GM19397 (cell line): ENCODE results near the gene GPA33.

Source experiments
- ATAC-seq: cut with Tn5 transposase; IDR thresholded peaks from one replicate; pipeline ENCODE4 v1.9.1; 2021; ENCODE audit warnings: mild to moderate bottlenecking, moderate library complexity; ENCODE audit not compliant: unreplicated experiment

GPA33 gene, protein sequence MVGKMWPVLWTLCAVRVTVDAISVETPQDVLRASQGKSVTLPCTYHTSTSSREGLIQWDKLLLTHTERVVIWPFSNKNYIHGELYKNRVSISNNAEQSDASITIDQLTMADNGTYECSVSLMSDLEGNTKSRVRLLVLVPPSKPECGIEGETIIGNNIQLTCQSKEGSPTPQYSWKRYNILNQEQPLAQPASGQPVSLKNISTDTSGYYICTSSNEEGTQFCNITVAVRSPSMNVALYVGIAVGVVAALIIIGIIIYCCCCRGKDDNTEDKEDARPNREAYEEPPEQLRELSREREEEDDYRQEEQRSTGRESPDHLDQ

DNA sequence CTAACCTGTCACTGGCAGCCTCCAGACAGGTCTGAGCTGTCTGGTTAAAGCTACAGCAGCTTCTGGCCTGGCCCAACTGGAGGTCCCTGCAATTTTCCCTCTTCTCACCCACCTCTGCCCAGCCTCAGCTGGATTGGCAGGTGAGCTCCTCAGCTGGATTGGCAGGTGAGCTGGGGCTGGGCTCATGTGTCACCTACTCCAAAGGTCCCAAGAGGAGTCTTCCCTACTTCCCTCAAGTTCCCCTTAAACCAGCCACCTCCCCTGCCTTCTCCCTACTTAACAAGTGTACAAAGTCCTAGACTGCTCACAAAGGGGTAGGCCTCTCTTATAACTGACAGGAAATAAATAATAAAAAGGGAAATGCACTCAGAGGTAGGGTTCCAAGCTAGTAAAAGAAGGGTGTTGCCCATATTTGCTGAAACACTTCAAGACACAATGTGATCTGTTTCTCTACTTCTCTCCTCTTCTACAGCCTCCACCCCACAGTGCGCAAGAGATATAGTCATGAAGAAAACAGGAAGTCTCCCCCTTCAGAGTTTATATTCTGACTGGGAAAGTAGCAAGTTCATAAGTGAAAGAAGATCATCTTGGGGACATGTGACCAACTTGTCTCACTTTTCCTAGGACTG lies at the start of gene GPA33:
Gene GPA33 (minus strand): TSS at position 64 of the 629 bp plus-strand sequence. CDS start 90 bp downstream, outside the sequence.
- no peak for ATAC-seq

DNA sequence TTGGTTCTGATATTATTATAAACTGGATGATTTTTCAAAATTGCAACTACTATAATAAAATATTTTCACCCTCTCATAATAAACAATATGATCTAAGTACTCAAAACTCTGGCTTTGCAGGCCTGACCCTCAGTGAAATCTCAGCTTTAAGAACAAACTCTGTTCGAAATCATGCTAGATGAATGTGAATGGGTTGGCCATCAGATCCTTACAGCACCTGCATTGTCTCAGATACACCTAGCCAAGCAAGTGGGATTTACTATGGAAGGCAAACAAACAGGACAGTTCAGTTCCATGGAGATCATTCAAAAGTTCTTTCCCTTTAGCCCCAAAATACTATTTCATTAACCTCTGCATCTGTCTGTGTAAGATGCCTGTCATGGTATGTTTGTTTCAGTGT lies 48.5 kb upstream of the GPA33 start:
- no peak for ATAC-seq

DNA sequence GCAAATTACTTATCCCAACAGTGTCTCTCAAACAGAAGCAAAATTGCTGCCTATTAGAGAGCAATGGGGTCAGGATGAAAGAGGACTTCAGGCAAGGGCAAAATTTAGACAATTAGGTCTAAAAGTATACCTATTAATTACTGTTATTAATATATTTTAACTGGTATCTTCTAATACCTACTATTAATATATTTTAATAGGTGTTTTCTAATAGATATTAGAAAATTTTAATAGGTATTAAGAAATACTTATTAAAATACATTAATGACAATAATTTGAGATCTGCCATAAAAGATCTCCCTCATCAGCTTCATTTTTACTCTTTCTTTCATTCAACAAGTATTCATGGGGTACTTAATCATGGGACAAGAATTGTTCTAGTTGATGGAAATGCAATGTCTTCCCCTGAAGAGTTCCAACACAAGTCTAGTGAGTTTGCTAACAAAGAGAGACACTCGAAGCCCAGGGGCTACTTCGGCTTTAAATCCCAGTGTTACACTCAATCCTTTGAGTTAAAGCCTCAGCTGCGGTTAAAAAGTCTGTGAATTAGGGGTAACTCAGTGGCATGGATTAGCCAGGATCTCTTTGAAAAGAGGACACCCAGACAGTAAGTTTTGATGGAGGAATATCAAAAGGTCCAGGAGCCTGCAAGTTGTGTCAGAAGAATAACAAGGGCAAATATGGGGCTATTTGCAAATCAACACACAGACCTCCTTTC lies 47.8 kb upstream of the GPA33 start:
- no peak for ATAC-seq

DNA sequence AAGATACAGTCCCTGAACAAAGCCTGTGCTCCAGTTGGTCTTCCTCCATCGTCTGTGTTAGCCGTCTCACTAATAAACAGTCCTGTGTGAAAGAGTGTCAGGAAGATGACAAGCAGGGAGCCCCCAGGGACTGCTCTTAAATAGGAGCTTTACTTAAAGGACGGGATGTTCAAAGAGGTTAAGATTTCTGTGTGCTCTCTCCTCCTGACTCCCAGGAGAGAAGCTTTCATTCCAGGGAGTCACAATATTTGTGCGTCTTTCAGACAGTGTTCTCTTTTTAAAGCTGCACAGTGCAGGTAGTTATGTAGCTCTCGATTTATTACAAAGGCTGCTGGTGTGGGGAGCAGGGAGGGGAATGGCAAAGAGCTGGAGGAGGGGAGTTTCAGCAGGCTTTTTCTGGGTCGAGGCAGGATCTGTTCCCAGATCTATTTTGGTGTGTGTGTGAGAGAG lies 47.2 kb upstream of the GPA33 start:
- ATAC-seq: no peak

DNA sequence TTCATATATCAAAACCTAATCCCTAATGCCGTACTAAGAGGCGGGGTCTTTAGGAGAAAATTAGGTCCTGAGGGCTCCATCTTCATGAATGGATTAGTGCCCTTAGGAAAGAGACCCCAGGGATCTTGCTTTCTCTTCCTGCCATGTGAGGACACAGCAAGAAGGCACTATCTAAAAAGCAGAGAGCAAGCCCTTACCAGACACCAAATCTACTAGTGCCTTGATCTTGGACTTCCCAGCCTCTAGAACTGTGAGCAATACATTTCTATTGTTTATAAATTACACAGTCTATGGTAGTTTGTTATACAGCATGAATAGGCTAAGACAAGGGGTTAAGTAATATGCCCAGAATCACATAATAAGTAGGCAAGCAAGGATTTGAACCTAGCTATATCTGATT lies 46.6 kb upstream of the GPA33 start:
- no peak for ATAC-seq

DNA sequence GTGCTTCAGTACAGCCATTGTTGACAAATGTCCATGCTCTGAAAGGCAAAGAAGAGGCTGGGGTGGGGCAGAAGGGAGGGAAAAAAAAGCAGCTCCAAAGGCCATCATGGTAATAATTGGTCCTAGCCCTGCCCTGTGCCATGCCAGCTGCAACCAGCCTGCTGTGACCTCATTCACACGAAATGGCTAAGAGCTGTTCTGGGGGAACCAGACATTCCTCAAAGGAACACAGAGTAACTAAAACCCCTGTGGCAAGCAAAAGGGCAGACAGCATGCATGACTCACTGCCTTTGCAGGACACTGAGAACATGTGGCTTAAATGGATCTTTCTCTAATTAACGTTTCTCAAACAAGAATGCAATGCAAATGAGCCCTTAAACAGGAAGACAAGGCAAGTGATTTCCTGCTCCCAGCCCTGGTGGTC lies 46.0 kb upstream of the GPA33 start:
- ATAC-seq: no peak

DNA sequence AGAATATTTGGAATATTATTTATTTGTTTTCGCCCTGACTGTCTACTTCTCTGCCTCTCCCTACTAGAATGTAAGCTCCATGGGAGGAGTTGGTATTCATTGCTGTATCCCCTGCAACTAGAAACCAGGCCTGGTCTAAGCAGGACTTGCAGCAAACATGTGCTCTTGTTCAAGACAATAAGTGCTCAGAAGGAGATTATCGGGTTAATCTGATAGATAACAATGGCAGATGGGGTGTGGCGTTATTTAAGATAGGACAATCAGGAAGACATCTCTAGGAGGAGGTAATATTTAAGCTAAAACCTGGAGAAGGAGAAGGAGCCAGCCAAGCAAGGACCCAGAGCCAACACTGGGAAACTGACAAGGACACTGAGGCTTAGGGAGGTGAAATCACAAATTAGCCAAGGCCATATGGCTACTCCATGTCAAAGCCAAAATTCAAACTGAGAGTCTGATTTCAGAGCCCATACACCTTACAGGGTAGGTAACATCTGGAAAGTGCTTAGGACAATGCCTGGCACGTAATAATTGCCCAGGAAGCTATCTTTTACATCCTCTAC lies 45.2 kb upstream of the GPA33 start:
- ATAC-seq: no peak

DNA sequence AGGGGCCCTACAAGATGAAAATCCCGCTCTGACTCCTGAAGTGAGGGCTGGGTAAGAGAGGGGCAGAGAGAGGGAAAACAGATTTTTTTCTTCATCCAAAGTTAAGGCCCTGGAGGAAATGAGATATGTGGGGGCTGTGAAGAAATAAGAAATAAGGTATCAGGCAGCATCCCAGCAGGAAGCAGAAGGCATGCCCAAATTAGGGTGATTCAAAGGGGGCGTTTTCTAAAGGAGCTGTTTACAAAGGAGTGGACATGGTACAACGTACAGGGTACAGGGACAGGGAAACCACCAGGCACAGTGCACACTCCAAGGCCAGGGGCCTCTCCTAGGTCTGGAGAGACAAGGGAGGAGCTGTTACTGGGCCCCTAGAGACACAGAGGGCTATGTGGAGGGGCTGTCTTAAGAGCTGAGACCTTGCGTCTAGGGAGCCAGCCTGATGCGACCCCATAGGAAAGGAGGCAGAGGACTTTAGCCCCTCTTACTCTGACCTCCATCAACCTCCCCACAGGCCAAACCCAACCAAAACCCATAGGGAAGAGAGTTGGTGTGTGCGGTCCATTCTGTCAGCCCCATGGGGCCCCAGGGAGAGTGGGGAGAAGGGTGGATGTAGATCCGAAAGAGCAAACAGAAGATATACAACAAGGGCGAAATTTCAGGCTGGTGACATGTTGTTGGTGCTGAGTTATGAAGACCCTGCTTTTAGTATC lies 42.3 kb upstream of the GPA33 start:
- ATAC-seq: no peak

DNA sequence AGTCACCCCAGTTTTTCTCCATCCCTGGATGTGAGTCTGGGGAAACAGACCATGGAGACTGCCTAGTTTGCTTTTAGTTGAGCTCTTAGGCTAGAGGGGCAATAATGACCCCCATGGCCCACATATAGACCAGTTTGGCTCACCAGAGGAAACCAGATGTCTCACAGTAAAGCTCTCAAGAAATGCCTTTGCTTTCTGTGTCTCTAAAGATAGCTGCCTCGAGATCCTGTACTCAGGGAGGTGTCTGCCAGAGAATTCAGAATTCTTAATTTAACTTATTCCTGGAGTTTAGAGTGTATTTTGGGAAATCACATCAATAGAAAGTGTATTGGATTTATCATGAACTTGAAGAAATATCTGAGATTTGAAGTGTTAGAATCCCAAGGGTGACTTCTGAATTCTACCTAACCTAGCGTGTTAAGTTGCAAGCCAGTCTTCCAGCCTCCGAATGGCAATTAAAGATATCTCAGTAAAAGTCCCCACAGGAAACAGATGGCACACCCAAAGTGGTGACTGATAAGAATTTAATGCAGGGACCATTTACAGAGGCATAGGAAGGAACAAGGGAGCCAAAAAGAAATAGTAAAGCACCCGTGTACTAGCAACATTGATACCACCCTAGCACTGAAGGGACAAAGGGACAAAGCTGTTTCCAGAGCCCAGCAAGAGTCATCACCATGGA lies 40.8 kb upstream of the GPA33 start:
- ATAC-seq: no peak

DNA sequence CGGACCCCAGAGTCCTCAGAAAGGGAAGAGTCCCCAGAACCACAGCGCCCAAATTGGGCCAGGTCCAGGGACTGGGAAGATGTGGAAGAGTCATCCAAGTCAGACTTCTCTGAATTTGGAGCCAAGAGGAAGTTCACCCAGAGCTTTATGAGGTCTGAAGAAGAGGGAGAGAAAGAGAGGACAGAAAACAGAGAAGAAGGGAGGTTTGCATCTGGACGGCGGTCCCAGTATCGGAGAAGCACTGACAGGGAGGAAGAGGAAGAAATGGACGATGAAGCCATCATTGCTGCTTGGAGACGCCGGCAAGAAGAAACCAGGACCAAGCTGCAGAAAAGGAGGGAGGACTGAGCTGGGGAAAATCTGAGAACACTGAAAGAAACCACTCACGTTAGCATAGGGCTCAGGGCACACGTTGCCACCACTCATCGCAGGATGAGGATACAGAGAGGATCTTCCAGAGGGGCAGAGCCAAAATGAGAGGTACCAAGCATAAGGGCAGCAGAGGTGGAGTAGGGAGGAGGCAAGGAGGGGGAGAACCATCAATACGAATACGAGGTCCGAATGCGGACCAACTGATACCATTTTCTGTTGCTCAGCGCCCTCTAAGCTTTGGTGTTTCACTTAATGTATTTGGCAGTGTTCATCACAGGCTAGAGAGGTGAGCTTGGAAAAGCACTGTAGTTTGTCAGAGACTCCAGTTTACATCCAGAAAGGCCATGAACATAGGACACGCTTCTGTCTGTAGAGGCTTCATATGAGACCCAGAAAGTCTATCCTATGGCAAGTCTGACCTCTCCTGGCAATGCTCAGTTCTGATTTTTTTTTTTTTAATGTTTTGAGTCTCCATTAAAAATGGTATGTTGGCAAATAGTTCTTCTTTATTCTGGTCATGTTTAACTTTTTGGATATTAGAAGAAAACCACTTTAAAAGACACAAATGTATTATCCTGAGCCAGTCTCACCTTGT lies 38.4 kb upstream of the GPA33 start:
- ATAC-seq: no peak

DNA sequence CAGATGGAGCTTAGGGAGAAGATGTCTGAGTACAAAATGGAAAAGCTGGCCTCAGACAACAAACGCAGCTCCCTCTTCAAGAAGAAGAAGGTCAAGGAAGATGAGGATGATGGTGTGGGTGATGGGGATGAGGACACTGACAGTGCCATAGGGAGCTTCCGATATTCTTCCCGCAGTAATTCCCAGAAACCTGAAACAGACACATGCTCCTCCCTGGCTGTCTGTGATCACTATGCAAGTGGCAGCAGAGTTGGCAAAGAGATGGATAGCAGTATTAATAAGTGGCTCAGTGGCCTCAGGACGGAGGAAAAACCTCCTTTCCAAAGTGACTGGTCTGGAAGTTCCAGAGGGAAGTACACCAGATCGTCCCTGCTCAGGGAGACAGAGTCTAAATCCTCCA lies 37.5 kb upstream of the GPA33 start:
- ATAC-seq: no peak

DNA sequence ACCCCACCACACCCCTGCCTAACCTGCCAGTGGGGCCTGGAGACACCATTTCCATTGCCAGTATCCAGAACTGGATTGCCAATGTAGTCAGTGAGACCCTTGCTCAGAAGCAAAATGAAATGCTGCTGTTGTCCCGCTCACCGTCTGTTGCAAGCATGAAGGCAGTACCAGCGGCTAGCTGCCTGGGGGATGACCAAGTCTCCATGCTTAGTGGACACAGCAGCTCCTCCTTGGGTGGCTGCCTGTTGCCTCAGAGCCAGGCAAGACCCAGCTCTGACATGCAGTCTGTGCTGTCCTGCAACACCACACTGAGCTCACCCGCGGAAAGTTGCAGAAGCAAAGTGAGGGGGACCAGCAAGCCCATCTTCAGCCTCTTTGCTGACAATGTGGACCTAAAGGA lies 37.1 kb upstream of the GPA33 start:
- ATAC-seq: no peak

DNA sequence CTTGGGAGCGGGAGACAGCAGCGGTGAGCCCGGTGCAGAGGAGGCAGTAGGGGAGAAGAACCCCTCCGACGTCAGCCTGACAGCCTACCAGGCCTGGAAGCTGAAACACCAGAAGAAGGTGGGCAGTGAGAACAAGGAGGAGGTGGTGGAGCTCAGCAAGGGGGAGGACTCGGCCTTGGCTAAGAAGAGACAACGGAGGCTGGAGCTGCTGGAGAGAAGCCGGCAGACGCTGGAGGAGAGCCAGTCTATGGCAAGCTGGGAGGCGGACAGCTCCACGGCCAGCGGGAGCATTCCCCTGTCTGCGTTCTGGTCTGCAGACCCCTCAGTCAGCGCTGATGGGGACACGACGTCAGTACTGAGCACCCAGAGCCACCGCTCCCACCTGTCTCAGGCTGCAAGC lies 36.6 kb upstream of the GPA33 start:
- no peak for ATAC-seq

DNA sequence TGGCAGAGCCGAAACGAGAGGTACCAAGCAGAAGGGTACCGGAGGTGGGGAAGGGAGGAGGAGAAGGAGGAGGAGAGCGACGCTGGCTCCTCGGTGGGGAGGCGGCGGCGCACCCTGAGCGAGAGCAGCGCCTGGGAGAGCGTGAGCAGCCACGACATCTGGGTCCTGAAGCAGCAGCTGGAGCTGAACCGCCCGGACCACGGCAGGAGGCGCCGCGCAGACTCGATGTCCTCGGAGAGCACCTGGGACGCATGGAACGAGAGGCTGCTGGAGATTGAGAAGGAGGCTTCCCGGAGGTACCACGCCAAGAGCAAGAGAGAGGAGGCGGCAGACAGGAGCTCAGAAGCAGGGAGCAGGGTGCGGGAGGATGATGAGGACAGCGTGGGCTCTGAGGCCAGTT lies 36.1 kb upstream of the GPA33 start:
- ATAC-seq: no peak

DNA sequence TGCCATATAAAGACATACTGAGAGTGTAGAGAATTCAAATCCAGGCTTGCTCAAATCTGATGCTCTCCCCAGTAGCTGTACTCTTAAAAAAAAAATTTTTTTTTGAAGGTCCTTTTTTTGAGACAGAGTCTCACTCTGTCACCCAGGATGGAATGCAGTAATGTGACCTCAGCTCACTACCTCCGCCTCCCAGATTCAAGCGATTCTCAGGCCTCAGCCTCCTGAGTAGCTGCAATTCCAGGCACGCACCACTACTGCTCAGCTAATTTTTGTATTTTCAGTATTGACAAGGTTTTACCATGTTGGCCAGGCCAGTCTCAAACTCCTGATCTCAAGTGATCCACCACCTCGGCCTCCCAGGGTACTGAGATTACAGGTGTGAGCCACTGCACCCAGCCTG lies 32.4 kb upstream of the GPA33 start:
- ATAC-seq: no peak

DNA sequence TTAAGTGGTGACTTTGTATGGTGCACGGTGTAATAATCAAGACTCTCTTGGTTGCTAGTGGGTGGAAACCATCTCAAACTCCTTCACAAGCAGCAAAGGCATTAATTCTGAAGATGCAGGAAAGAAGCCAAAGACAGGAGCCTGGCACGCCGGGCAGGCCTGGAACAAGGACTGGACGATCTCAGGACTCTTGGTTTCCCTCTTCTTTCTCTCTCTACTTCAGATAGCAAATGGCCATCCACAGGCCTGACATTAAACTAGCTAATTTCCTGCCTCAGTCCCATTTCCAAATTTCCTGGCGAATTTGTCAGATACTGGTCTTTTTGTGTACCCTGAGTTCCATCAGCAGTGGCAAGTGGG lies 31.9 kb upstream of the GPA33 start:
- ATAC-seq: no peak

DNA sequence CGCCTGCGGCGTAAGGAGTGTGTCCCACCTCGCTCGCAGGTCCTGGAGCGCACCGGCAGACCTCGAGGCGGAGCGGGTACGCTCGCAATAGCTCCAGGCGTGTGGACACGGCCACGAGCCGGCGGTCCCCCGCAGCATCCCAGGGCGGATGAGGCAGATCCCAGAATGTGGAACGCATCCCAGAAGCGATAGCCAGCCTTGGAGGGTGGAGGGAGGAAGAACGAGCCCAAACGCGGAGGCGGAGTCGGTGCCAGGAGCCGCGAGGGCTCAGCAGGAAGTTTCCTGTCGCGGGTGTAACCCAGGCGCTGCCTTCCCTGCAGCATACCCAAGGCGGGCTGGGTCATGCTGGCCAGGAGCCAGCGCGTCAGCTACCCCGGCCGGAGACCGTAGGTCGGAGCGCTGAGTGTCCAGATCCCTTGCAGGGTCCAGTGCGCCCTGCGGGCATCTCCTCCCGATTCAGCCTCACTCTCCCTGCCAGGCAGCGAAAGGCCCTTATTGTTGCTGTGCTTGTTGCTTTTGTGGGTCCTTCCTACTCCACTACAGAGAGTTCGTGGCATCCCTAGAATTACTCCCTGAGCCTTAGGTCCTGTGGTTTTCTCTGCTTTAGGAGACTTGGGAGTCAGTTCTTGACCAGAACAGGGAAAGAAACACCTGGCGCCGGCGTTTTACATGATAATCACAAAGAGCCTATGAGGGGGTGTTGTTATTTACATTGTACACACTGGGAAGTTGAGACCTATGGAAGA lies 31.4 kb upstream of the GPA33 start:
- no peak for ATAC-seq

DNA sequence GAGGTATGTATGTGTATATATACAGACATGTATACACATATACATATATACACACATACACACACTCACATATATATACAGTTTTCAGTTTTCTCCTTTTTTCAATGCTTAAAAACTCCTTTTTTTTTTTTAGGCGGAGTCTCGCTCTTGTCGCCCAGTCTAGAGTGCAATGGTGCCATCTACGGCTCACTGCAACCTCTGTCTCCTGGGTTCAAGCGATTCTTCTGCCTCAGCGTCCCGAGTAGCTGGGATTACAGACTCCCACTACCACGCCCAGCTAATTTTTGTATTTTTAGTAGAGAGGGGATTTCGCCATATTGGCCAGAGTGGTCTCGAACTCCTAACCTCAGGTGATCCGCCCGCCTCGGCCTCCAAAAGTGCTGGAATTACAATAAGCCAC lies 30.7 kb upstream of the GPA33 start:
- ATAC-seq: no peak

DNA sequence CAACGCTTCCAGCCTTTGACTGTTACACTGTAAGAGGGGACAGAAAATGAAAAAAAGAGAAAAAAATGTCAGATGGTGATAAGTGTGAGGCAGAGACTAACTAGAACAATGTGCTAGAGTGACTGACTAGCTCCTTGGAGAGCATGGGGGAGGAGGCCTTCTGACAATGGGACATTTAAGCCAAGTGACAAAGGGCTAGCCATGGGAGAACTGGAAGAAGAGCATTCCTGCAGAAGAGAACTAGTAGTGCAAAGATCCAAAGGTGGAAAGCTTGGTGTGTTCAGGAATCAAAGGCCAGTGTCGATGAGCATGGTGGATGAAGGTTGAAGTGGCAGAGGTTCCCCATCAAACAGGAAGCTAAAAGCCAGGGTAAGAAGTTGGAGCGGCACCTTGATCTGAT lies 29.5 kb upstream of the GPA33 start:
- no peak for ATAC-seq
